GM19238 (cell line): ENCODE data around the gene FNDC3B.

ENCODE experiments used
- DNase-seq: peaks from one replicate; pipeline ENCODE4 v3.0.0; 2011; ENCODE audit warnings: low spot score; ENCODE audit not compliant: insufficient read length

The FNDC3B gene

GRCh38 chr3:172305974-172306373, 266.6 kb downstream of the FNDC3B start:
- no peak for DNase-seq

GRCh38 chr3:172307141-172307560, 267.8 kb downstream of the FNDC3B start:
- no peak for DNase-seq

DNA sequence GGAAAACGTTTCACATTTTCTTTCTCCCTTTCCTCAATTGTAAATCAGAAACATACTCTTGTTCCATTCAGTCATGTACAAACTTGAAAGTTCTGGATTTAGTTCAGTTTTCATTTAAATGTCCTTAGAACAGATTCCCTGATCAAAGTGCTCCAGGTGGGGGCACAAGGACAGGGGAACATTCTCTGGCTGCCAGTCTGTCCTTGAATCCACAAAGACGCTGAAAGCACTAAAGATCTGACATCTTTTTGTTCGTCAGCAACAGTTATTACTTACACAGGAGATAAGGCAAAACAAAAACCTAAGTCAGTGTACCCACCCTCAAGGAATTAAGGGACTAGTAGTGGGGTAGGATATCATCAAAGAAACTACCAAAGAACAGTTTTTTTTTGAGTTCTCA, 269.7 kb downstream of the FNDC3B start:
- no peak for DNase-seq

DNA sequence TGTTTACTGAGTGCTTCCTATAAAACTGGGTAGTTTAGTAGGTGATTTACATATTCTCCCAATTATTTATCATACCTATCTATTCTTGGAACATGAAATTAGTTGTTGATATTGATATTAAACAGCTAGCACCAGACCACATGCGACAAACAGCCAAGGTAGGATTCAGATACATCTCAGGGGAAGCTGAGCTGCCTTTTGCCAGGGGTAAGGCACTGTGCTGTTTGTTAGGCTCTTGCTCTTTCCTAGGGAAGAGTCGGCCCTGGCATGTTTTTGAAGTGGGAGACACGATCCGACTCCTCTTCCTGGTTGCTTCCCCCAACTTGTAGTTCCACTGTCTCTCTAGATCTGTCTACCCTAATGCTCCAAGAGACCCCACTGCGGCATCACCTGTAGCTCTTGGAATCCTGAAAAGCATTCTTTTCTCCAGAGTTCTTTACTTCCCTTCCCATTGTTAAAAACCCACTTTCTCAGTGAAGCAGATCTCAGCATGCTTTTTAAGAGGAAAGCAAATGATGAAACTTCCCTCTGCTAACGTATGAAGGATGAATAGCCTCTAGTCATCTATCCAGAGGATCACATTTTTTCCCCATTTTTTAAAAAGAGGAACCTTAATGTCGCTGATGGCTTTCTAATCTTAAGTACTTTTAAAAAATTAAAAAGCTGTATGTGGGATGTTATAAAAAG, 270.5 kb downstream of the FNDC3B start:
- no peak for DNase-seq

DNA sequence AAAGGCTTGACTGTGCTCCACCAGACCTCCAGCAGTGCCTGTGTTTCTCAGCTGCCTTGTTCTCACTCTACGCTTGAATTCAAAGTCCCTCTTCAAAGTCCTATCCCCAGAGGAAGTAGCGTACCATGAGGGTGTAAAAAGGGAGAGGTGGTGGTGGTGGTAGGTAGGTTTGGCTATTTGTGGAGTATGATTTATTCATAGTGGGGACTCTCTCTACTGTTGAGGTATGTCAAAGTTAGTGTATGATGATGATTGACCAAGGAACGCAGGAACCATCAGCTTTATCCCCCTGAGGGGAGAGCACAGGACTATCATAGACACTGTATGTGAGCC, 271.0 kb downstream of the FNDC3B start:
- no peak for DNase-seq

- DNase-seq, result no peak
Measured at GRCh38 chr3:172311217-172311616, 271.8 kb downstream of the FNDC3B start.

DNA sequence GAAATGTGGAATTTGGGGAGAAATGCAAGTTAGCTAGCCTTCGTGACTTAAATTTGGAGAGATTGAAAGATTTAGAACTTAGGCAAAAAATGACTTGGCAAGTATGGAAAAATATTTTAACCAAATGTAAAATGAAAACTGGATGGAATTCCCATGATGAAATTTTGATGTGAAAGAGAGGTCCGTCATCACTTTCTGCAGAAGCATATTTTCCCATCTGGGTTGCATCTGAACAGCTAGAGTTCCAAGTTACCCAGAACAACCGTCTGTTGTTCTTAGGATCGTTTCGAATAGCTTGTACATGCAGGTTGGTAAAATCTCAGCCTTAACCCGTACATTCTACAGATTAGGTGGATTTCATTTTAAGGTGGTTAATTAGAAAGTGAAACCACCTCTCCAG, 272.6 kb downstream of the FNDC3B start:
- no peak for DNase-seq

DNA sequence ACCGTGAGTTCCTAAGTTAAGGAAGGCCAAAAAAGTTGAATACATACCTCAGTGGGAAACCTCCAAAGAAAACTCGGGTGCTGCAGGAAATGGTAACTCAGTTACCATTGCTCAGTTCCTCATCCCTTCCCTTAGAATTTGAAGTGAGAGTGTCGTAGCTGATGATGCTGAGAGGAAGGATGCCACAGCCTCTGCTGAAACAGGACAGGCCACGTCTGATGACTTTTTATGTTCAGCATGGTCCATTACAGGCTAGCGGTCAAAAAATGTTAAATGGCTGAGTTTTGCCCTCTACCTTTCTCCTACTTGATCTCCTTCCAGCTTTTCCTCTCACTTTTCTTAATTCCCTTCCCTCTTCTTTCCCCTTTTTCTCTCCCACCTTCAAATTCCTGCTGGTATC, 273.3 kb downstream of the FNDC3B start:
- no peak for DNase-seq

DNA sequence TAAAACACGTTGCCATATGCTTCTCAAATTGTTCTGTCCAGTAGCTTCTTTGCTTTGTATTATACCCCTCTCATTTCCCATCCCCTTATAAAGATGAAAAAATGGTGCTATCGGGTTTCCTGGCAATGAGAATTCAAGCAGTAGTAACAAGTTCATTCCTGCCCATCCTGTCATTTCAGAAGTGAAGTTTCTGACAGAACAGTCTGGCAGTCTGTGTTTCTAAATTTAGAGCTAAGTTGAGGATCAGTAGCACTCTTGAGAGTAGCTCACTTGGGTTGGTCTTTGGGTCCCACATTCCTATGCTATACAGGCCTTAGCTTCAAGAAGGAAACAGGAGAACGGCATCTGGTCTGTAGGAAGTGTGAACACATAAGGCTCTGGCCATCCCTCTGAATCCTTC, 274.3 kb downstream of the FNDC3B start:
- no peak for DNase-seq

DNA sequence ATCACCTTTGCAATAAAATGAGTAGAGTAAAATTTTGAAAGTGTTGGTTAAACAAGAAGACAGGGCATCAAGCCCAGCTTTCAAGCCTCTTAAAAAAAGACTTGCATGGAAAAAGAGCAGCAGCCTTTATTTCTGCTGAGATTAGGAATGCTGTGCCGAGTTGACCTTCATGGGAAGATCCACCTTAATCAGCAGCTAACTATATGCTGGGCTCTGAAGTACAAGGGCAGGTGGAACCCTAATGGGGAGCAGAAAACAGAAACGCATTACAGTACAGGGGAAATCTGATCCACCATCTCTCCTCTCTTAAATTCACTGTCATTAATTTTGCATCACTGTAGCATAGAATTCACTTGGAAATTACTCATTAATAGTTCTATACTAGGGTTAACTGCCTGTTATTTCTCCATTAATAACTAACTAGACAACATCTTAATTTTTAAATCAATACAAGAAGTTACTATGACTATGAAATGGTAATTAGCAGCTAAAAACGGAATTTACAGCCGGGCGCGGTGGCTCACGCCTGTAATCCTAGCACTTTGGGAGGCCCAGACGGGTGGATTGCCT, 275.3 kb downstream of the FNDC3B start:
- DNase-seq, result no peak

- DNase-seq, result no peak
Measured at GRCh38 chr3:172315401-172316091, 276.2 kb downstream of the FNDC3B start.

DNA sequence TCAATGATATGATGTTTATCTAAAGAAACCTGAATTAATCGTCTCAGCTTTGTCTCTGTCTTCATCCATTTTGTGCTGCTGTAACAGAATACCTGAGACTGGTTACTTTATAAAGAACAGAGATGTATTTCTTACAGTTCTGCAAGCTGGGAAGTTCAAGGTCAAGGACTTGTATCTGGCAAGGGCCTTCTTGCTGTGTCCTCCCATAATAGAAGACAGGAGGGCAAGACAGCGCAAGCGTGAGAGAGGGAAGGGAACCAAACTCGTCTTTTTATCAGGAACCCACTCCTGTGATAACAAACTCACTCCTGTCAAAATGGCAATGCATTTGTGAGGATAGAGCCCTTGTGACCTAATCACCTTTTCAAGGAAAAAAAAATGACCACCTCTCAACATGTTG, 277.4 kb downstream of the FNDC3B start:
- DNase-seq, result no peak

GRCh38 chr3:172317481-172317880, 278.1 kb downstream of the FNDC3B start:
- DNase-seq, result no peak

- DNase-seq, result no peak
Measured at GRCh38 chr3:172317984-172318383, 278.6 kb downstream of the FNDC3B start.

DNA sequence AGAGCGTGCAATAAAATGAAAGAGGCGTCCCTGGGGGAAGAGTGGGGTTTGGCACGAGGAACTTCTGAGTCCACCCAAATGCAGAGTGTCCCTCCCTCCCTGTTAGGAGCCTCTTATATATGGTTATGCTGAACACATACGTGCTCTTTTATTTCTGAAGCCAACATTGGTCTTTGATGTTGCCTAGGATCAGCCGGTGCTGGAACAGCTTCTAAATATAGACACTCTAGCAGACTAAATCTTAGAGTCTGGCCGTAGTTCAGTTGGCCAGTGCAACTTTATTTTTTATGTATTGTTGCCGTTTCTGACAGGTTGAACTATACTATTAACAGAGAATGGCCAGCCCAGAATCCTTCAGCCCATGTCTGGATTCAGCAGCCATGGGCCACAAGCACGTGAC, 280.2 kb downstream of the FNDC3B start:
- no peak for DNase-seq

GRCh38 chr3:172320468-172320867, 281.1 kb downstream of the FNDC3B start:
- no peak for DNase-seq

DNA sequence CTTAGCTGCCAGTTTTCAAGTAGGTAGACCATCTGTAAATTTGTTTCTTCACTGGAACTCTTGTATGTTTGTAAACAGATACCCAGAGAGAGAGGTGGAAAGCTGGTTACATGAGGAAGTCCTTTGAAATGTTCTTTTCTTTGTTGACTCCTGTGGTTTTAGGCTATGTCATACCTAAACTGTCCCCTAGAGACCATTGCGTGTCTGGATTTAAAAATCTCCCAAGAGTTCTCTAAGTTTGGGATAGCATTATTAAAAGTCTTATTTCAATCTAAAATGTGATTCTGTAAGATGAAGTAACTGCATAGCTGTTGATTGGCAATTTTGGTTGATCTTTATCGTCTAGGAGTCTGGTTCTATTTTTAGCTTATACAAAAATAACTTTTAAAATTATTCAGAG, 281.7 kb downstream of the FNDC3B start:
- DNase-seq, result no peak

DNA sequence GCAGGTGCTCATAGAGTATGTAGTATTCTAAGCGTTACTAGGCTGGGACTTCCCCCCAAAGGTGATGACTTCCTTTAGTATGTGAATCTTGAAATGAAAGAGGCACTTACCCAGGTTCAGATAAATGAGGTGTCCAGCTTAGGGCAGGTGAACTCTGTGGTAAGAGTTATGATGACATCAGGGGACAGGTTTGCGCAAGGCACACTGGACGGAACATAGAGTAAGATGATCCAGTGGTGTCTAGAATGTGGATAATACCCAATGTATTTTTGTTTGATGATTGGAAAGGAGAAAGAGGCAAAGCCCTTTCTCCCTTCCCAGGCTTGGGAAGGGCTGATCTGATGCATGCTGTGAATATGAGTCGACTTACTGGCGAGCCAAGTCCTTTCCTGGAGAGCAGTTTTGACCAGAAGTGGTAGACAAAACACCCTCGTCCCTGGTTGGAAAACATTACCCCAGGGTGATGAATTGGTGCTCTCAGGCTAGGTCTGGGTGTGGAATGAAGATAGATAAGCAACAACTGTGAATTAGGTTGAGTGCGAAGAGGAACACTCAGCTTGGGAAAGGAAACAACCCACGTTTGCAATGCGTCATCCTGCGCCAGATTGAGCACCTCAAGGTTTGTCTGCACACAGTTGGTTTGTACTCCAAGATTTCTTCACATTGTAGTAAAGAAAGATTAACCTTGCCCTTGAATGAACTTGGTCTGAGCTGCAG, 284.7 kb downstream of the FNDC3B start:
- DNase-seq, result no peak

DNA sequence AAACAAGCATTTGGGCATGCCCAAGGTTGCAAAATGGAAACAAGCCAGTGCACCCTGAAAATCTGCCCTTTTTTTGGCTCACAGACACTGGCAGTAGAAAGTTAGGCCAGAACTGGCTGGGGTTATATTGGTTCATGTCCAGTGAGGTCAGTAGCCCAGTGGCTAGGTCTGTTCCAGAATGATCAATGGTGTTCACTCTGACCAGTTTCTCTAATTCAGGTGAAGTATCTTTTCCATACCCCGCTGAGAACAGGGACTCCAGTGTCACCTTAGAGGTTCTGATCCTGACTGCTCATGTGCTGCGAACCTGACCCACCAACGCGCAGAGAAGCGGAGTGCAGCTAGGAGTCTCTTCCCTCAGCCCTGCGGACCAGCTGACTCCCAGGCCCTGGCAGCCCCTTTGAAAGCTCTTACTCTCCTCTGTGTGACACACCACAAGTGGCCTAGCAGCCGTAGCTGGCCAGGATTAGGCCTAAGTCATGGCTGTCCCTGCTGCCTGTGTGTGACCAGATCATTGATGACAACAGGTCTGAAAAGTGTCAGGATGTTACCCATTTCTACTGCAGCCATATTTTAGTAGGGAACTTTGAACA, 285.3 kb downstream of the FNDC3B start:
- DNase-seq, result no peak

DNA sequence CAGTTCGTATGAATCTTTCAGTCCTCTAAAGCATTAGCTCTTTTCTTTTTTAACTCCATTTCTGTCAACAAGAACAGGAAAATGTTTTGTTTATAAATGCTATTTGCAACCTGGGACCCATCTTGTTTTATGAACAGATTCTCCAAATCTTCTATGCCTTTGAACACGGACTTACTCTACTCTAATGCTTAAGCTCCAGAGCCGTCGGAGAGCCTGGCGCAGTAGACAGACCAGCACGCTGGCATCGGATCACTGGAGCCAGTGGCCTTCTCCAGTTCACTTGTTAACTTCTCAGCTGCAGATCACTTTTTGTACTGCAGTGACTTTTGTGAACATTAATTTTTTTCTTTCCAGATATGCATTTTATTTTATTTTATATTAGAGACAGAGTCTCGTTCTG, 286.1 kb downstream of the FNDC3B start:
- DNase-seq, result no peak

DNA sequence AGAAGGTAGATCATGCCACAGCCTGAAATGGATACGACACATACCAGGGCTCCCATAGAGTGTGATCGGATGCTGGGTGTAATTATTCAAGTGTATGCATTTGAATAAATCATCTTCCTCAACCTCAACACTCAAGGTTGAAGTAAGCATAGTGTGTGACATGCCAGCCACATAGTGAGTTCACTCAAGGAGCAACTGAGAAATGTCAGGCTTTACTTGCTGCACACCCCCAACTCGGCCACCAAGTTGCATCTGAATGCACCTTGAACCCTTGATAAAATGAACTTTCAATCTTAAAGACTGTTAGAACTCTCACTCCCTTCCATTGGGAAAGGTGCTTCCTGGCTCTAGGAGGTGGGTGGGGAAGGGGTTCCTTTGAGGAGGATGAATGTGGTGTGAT, 287.6 kb downstream of the FNDC3B start:
- no peak for DNase-seq

DNA sequence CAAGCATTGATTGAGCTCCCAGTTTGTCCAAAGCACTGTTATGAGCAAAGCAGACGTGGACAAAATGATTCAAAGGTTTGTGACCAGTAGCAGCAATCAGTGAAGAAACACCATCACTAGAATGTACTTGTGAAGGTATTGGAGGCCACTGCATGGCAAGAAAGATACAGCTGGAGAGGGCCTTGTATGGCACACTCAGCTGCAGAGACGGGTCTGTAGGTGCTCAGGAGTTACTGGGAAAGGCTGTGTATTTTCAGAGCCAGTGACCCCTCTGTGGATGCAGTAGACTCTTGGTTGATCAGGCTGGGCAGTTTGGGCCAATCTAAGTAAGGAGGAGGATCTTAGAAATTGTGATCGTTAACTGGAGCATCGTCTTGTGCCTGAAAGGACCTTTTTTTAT, 288.9 kb downstream of the FNDC3B start:
- DNase-seq, result no peak
